Gastrocnemius medialis (tissue), 4 donors: ENCODE data around the gene AFF1.

Source experiments
- CTCF ChIP-seq, 5 experiments: fragments of 450-650 bp in 3 of 5; fragments of 200-600 bp in 2 of 5; sonication (generic) in 2 of 5; IDR thresholded peaks in 4 of 5; conservative IDR thresholded peaks in 1 of 5; 1 replicate in 4 of 5; 2 replicates in 1 of 5; pipeline ENCODE4 v1.5.1; 2016 to 2019; ENCODE audit warnings: antibody characterized with exemption in 5 of 5, mild to moderate bottlenecking in 3 of 5, moderate library complexity in 3 of 5
- POLR2A ChIP-seq, 2 donors: fragments of 450-650 bp; IDR thresholded peaks; one replicate each; pipeline ENCODE4 v1.6.1; 2017; ENCODE audit warnings: antibody characterized with exemption in 2 of 2, mild to moderate bottlenecking in 2 of 2, moderate library complexity in 2 of 2

- TF ChIP-seq CTCF (IDR thresholded peaks at IDR 0.05 in 4 of 5, conservative IDR thresholded peaks at IDR 0.05 in 1 of 5) (no peak), POLR2A (IDR thresholded peaks at IDR 0.05) (no peak)
Observed at GRCh38 chr4:87120010-87120409, 185.2 kb downstream of the AFF1 start.
